Fibroblast of skin of left biceps (primary cell): ENCODE measurements around the gene ETHE1.

ENCODE experiments used
- DNase-seq, 2 experiments: peaks; one replicate each; pipeline ENCODE4 v3.0.0-alpha.2; 2013; ENCODE audit warnings: low read depth in 2 of 2

The ETHE1 gene

DNA sequence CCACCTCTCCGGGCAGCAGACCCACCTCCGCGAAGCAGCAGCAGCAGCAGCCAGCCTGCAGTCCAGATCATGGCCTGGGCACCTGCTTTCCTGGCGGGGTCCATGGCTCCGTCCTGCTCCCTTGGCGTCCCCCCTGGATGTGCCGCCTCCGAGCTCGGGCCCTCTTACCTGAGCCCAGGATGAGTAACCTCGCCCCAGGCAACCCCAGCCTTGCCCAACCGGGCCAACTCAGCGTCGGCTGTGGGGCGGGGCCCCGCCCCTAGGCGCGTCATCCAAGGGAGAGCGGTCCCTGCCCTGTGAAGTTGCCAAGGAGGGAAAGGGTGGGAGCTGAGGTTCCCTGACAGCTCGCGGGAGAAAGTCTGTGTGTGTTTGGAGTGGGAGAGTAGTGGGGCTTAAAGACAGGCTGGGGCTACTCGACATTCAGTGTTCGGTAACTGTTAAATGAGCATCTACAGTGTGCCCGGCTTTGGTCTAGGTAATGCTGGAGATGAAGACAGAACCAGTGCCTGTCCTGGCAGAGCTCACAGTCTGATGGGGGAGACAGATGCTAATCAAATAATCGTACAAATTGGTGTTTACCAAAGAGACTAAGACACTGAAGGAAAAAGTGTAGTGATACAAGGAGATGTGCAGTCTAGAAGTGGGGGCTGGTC is 61.4 kb downstream of the ETHE1 start, which contains the start of gene LYPD3:
Gene LYPD3, minus strand, starts transcription at position 141 of the 653 bp plus-strand sequence. Its CDS starts 37 bp downstream, at position 104.
- DNase-seq, result no peak

DNA sequence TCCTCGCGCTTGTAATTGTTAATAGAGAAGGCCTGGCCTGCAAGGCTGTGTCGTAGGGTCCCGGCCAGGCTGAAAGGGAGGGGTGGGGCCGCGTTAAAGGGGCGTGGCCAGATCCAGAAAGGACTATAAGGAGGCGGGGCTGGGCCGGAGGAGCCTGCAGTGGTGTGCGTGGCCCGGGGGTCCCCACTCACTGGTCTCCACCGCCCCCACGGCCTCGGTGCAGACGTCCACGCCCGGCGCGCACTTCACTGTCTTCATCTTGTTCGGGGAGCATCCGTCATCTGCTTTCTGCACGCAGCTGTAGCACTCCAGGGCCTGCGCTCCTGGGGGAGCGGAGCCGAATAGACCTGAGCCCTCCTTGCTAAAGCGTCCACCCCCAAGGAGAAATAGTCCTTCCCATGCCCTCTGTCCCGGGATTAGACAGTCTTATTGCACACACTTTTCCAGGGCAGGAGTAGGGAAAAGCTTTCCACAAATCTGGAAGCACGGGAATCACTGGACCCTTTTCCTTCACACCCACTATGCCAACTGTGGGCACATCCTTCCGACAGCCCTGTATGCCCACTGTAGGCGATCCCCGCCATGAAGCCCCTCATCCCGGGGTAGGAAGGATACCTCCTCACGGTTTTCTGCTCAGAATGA is 62.7 kb downstream of the ETHE1 start:
- no peak for DNase-seq

DNA sequence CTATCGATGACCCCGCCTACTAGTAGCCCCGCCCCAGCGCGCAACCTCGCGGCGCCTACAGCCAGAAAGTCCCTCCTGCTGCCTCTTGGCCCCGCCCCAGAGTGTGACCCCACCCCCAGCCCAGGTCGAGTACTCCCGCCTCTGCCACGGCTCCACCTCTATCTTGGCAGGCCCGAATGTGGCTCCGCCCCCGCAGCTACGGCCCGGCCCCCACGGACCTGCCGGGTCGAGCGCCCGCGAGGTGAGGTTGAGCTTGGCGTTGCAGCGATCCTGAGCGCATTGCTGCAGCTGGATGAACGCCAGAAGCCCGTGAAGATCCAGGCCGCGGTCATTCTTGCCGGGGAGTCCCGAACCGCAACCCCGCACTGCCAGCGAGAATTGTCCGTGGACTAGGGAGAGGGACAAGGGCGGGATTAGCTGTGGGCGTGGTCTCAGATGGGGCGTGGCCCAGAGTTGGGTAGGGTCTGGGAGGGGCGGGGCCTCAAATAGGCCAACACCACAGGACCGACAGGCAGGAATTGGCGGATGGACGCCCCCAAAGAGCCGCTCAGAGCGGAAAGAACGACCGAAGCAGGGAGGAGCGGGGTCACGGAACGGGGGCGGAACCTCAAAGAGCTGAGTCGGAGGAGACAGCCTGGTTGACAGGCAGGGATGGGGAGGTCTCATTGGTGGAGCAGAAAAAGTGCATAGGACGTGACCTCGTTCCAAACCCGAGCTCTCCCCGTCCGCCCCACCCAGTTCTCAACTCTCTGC is 63.4 kb downstream of the ETHE1 start:
- DNase-seq, result peak; percentile 69 to 75

DNA sequence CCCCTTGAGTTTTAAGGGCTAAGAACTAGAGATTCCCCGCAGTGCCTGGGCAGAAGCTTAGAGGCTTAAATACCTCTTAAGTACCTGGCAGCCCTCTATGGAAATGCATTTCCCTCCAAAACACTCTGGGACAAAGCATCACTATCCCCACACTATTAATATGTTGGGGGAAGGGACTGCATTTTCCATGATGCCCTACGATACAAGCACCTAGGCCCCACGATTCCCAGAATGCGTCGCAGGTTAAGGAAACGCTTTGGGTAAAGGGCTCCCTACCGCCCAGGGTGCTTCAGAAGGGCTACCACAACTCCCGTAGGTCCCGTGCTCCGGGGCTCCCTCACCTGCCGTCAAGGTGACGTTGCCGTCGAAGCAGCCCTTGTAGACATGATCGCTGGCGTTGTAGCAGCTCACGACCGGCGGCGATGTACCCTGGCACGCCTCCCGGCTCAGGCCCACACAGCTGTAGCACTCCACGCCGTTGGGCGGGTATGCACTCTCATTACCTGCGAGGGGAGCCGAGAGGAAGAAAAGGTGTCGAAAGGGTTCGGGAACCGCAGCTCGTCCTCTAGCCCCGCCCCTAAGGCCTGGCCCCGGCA is 64.1 kb downstream of the ETHE1 start:
- no peak for DNase-seq

DNA sequence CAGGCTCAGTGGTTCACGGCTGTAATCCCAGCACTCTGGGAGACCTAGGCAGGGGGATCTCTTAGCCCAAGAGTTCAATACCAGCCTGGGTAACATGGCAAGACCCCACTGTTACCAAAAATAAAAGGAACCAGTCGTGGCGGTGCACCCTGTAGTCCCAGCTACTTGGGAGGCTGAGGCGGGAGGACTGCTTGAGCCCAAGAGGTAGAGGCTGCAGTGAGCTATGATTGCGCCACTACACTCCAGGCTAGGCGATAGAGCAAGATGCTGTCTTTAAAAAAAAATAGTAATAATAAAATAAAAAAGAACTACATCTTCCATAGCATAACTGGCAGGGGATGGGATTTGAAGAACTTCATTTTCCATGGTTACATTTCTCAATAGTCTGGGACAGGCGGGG is 64.6 kb downstream of the ETHE1 start:
- no peak for DNase-seq

DNA sequence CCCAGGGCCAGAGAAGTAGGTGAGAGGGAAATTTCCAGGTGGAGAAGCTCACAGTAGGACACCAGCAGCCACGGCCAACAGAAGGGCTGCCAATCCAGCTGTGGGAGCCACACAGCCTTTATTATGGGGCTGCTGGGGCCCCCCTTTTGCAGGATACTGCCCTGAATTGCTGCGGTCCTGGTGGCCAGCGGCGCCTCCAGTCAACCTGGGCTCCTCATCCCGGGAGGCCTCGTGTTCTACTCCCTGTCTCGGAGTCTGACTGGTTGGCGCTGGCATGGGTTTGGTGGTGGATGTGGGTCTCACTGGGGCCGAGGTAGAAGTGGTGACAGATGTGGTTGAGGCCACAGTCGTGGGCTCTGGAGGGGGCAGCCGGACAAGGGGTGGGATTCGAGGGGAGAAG is 65.7 kb downstream of the ETHE1 start:
- no peak for DNase-seq

DNA sequence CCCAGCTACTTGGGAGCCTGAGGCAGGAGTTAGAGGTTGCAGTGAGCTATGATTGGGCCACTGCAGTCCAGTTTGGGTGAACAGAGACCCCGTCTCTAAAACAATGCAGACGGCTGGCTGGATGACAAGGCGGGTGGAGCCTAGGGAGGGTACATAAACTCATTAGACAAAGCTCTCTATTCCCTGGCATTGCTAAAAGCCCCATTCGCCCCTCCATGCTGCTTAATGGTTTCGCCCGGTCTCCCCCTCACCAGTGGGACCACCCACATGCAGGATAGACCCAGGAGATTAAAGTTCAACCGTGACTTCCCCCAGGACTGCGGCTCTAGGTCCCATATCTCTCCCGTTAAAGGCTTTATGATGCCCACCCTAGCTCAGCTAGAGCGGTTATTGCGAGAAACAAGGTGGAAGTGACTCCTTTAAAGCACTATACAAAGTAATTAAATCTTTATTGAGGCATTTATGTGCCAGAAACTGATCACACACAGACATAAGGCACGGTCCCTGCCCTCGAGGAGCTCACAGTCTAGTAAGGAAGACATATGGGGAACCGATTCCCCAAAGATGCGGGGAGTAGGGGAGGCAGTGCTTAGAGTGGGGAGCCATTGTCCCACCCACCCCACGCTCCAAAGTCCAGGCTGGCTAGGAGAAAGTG is 66.5 kb downstream of the ETHE1 start:
- DNase-seq, result no peak

DNA sequence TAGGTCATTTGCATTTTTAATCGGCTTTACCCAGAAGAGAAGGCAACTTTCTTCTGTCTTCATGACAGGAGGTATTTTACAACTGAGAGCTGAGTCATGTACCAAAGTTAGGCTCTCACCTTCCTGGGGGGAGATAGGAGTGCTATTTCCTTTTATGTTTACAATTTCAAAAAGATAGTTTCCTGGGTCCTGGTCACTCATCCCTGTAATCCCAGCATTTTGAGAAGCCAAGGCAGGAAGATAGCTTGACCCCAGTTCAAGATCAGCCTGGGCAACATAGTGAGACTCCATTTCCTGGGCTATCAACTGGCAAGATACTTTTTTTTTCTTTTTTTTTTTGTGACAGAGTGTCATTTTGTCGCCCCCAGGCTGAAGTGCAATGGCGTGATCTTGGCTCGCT is 69.2 kb downstream of the ETHE1 start:
- no peak for DNase-seq
